ENCODE data around the gene SV2B. TPM values are rescaled to one million over a fixed set of nuclear protein-coding genes. Genes with fewer than 3 reads are reported as not detected.
"Not testable (repeated sequence)": the region's sequence is repeated elsewhere in the genome, so short reads cannot be mapped to it uniquely, and the experiment has no call there.

The SV2B gene
- total RNA-seq: under 1 TPM; 0.40 to 0.61 TPM
- long read RNA-seq: 0 reads

- DNase-seq: peak in 1 of 2 donors; percentile 9
- ATAC-seq: peak; percentile 45
- intact Hi-C loops (cut with DNase I, micrococcal nuclease): no loop called here
Observed at GRCh38 chr15:91099995-91100813, at the start of gene SV2B. SV2B (plus strand) TSS chr15:91100257; CDS start chr15:91226264, 126,007 bp downstream.

- DNase-seq (no peak), ATAC-seq (no peak)
- intact Hi-C loops (cut with DNase I, micrococcal nuclease): no loop called here
Observed at GRCh38 chr15:91051248-91051647, 48.8 kb upstream of the SV2B start.

GRCh38 chr15:91054816-91055215, 45.2 kb upstream of the SV2B start:
- no peak for ATAC-seq
- intact Hi-C loops (cut with DNase I, micrococcal nuclease): loop anchor here in 1 of 2 donors (5.0 kb wide), 2 partner anchors 172 to 217 kb away; no protein-coding TSS in a partner anchor

GRCh38 chr15:91055548-91056331, 44.3 kb upstream of the SV2B start:
- intact Hi-C loops (cut with DNase I, micrococcal nuclease): loop anchor here in 1 of 2 donors (5.0 kb wide), 2 partner anchors 172 to 217 kb away; no protein-coding TSS in a partner anchor
- DNase-seq (peak in 1 of 2 donors; percentile 47), ATAC-seq (peak; percentile 97)

More at GRCh38 chr15:91054816-91055215, 45.2 kb upstream of the SV2B start:
- DNase-seq: no peak

- no peak for DNase-seq
- no peak for ATAC-seq
- intact Hi-C loops (cut with DNase I, micrococcal nuclease): no loop called here
Observed at GRCh38 chr15:91061230-91061629, 38.8 kb upstream of the SV2B start.

- intact Hi-C loops (cut with DNase I, micrococcal nuclease): no loop called here
- ATAC-seq: no peak
- DNase-seq: no peak
Observed at GRCh38 chr15:91061997-91062396, 38.1 kb upstream of the SV2B start.

- intact Hi-C loops (cut with DNase I, micrococcal nuclease): no loop called here
- ATAC-seq: no peak
- no peak for DNase-seq
Observed at GRCh38 chr15:91065505-91065904, 34.6 kb upstream of the SV2B start.

GRCh38 chr15:91067036-91067435, 33.0 kb upstream of the SV2B start:
- intact Hi-C loops (cut with DNase I, micrococcal nuclease): no loop called here
- no peak for DNase-seq
- no peak for ATAC-seq

GRCh38 chr15:91068436-91068835, 31.6 kb upstream of the SV2B start:
- no peak for DNase-seq
- intact Hi-C loops (cut with DNase I, micrococcal nuclease): no loop called here
- ATAC-seq: no peak

GRCh38 chr15:91068966-91069365, 31.1 kb upstream of the SV2B start:
- no peak for ATAC-seq
- no peak for DNase-seq

GRCh38 chr15:91070872-91071271, 29.2 kb upstream of the SV2B start:
- intact Hi-C loops (cut with DNase I, micrococcal nuclease): no loop called here
- DNase-seq (no peak), ATAC-seq (no peak)

More at GRCh38 chr15:91068966-91069365, 31.1 kb upstream of the SV2B start:
- intact Hi-C loops (cut with DNase I, micrococcal nuclease): no loop called here

- no peak for ATAC-seq
- no peak for DNase-seq
- intact Hi-C loops (cut with DNase I, micrococcal nuclease): no loop called here
Observed at GRCh38 chr15:91072161-91072560, 27.9 kb upstream of the SV2B start.

GRCh38 chr15:91073077-91073476, 27.0 kb upstream of the SV2B start:
- ATAC-seq: no peak
- intact Hi-C loops (cut with DNase I, micrococcal nuclease): no loop called here
- DNase-seq: no peak

- ATAC-seq (no peak), DNase-seq (no peak)
- intact Hi-C loops (cut with DNase I, micrococcal nuclease): no loop called here
Observed at GRCh38 chr15:91073768-91074167, 26.3 kb upstream of the SV2B start.

GRCh38 chr15:91075739-91076138, 24.3 kb upstream of the SV2B start:
- DNase-seq (no peak), ATAC-seq (no peak)
- intact Hi-C loops (cut with DNase I, micrococcal nuclease): no loop called here

- intact Hi-C loops (cut with DNase I, micrococcal nuclease): no loop called here
- no peak for DNase-seq
- peak; percentile 54 for ATAC-seq
Observed at GRCh38 chr15:91077029-91077428, 23.0 kb upstream of the SV2B start.

- ATAC-seq; DNase-seq; intact Hi-C loops (cut with DNase I, micrococcal nuclease): not testable (repeated sequence)
Observed at GRCh38 chr15:91093866-91094265, 6.2 kb upstream of the SV2B start.

- no peak for ATAC-seq
- intact Hi-C loops (cut with DNase I, micrococcal nuclease): no loop called here
- no peak for DNase-seq
Observed at GRCh38 chr15:91098451-91098850, 1.6 kb upstream of the SV2B start.

GRCh38 chr15:91099616-91099994, 452 bp upstream of the SV2B start:
- intact Hi-C loops (cut with DNase I, micrococcal nuclease): no loop called here
- DNase-seq (peak in 1 of 2 donors; percentile 11), ATAC-seq (no peak)
